Measurements from ENCODE around the gene TXNDC17.

TXNDC17 gene

GRCh38 chr17:6636616-6637457 is 4.0 kb upstream of the TXNDC17 start:
- in situ Hi-C loops (cut with MboI; ENCODE audit: low sequenced_read_pairs) = no loop called here

DNA sequence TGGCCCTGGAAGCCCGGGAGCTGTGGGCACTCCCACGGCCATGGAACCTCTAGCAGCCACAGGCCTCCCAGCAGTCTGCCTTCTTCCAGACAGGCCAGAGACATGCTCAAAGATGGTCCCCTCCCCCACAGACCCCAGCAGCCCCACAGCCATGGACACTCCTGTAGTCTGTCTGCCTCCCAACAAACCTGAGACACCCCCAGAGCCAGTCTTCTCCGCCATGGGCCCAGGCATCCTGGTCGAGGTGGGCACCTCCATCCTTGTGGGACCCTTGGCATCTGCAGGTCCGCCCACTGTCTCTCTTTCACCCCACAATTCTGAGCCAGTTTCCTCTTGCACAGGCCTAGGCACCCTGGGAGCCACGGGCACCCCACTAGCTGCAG is 3.4 kb upstream of the TXNDC17 start:
- in situ Hi-C loops (cut with MboI; ENCODE audit: low sequenced_read_pairs) = no loop called here

DNA sequence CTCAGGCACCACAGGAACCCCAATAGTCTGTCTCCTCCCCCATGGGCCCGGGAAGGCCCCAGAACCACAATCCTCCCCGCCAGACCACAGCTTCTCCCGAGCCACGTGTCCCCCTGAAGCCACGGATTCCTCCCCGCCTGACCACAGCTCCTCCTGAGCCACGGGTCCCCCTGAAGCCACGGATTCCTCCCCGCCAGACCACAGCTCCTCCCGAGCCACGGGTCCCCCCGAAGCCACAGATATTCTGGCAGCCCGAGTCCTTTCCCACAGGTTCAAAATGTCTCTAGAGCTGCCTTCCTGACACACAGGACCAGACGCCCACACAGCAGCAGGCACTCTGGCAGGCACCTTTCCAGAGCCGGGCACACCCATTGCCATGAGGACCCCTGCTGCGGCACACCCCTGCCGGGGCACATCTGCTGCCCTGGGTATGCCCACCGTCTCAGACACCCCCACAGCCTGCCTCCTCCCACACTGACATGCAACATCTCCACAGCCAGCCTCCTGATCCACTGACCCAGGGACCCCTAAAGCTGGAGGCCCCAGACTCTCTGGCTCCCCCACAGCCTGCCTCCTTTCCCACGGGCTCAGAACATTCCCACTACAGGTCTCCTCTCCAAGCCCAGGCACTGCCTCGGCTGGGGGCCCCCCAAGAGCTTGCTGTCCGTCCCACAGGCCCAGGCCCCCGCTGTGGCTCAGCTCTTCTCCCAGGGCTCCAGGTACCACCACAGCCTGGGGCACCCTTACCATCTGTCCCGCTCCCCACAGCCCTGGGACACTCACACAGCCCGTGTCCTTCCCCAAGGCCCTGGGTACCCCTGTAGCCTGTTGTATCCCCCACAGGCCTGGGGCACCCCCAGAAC is 2.6 kb upstream of the TXNDC17 start:
- in situ Hi-C loops (cut with MboI; ENCODE audit: low sequenced_read_pairs) = no loop called here

- in situ Hi-C loops (cut with MboI; ENCODE audit: low sequenced_read_pairs) = no loop called here
These were observed 1.8 kb upstream of the TXNDC17 start for GRCh38 chr17:6639014-6639585.

GRCh38 chr17:6639586-6640535 is 999 bp upstream of the TXNDC17 start:
- in situ Hi-C loops (cut with MboI; ENCODE audit: low sequenced_read_pairs) = no loop called here

GRCh38 chr17:6641247-6641863 is 495 bp downstream of the TXNDC17 start:
- in situ Hi-C loops (cut with MboI; ENCODE audit: low sequenced_read_pairs) = no loop called here

- in situ Hi-C loops (cut with MboI; ENCODE audit: low sequenced_read_pairs) = no loop called here
These were observed 1.7 kb downstream of the TXNDC17 start for GRCh38 chr17:6642592-6642991.

GRCh38 chr17:6643451-6644125 is 2.7 kb downstream of the TXNDC17 start:
- in situ Hi-C loops (cut with MboI; ENCODE audit: low sequenced_read_pairs) = no loop called here

- in situ Hi-C loops (cut with MboI; ENCODE audit: low sequenced_read_pairs) = no loop called here
These were observed 7.3 kb downstream of the TXNDC17 start for GRCh38 chr17:6648181-6648580.

GRCh38 chr17:6651354-6651918 is 10.6 kb downstream of the TXNDC17 start, which contains the start of the genes C17orf100 and MED31:
TSS of gene C17orf100 (plus strand) at chr17:6651762. CDS start at chr17:6651914, 152 bp downstream.
TSS of gene MED31 (minus strand) at chr17:6651605. CDS start at chr17:6651528, 77 bp downstream.
- in situ Hi-C loops (cut with MboI; ENCODE audit: low sequenced_read_pairs) = loop anchor here (25.0 kb wide), 1 partner anchor 361 kb away; the partner anchor contains the start of genes BCL6B and RNASEK

DNA sequence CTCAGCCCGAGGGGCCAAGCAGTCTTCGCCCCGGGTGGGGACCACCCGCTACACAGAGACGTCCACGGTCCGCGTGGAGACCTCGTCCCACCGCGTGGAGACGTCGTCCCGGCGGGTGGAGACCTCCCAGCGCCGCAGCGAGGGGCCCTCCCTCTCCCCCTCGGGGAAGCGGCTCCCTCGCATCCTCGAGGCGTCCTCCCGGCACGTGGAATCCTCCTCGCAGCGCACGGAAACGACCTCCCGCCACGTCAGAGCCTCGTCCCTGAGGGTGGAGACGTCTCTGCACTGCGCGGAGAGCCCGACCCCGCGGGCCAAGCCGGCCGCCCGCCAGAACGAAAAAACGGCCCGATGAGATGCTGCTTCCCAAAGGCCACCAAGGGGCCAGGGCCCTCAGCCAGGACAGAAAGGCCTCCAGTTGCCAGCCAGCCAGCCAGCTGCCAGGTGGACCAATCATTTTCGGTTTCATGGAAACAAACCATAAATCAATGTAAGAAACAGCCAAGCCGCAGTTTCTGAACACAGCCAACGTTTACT is 11.1 kb downstream of the TXNDC17 start:
- in situ Hi-C loops (cut with MboI; ENCODE audit: low sequenced_read_pairs) = loop anchor here (25.0 kb wide), 1 partner anchor 360 kb away; the partner anchor contains the start of genes BCL6B and RNASEK

GRCh38 chr17:6654841-6655731 is 14.2 kb downstream of the TXNDC17 start:
- in situ Hi-C loops (cut with MboI; ENCODE audit: low sequenced_read_pairs) = loop anchor here (25.0 kb wide), 1 partner anchor 357 kb away; the partner anchor contains the start of genes BCL6B and RNASEK

GRCh38 chr17:6655732-6656361 is 15.0 kb downstream of the TXNDC17 start:
- in situ Hi-C loops (cut with MboI; ENCODE audit: low sequenced_read_pairs) = loop anchor here (25.0 kb wide), 1 partner anchor 356 kb away; the partner anchor contains the start of genes BCL6B and RNASEK

DNA sequence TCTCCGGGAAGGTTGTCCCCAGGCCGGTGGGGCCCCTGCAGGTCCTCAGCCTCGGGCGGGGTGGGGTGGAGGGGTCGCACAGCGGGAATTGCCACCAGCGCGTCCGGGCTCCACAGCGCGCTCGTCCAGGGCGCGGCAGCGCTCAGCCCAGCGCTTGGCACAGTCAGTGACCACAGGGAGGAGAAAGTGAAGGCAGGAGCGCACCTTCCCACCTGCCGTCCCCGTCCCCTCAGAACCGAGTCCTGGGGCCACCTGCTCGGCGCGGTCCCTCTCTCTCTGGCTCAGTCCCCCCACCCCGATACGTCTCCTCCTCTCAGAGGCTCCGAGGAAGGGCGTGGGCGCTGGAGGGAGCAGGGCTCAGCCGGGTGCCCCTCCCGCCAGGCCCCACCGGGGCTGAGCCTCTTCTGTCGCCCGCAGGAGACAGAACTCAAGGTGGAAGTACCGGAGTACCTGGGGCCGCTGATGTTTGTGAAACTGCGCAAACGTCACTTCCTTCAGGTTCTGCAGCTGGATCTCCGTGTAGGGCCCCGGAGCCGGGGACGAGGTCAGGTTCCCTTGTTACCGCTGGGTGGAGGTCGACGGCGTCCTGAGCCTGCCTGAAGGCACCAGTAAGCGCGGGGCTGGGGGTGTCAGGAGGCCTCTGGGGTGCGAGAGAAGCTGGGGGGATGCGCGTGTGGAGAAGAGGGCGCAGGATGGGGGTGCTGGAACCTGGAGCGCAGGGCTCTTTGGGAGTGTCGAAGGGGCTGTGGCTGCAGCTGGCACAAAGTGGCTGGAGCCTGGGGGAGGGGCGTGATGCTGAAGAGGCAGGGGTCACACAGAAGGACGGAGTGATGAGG is 16.2 kb downstream of the TXNDC17 start:
- in situ Hi-C loops (cut with MboI; ENCODE audit: low sequenced_read_pairs) = loop anchor here (25.0 kb wide), 1 partner anchor 355 kb away; the partner anchor contains the start of genes BCL6B and RNASEK

DNA sequence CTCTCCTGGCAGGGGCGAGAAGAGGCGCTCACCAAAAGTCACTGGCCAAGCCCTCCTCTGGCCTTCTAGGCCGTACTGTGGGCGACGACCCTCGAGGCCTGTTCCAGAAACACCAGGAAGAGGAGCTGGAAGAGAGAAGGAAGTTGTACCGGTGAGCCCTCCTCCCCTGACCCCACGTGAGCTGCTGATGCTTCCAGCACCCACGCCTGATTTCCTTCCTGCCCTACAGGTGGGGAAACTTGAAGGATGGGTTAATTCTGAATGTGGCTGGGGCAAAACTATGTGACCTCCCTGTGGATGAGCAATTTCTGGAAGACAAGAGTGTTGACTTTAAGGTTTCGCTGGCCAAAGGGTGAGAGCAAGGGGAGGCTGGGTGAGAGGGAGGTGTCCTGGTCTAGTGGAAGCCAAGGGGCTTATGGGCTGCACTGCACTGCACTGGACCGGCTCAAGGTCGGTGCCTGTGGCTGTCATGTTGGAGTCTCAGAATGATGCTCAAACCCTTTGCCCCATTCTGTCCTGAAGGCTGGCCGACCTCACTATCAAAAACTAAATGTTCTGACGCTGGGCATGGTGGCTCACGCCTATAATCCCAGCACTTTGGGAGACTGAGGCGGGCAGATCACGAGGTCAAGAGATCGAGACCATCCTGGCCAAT is 16.9 kb downstream of the TXNDC17 start:
- in situ Hi-C loops (cut with MboI; ENCODE audit: low sequenced_read_pairs) = loop anchor here (25.0 kb wide), 1 partner anchor 355 kb away; the partner anchor contains the start of genes BCL6B and RNASEK

Measured in HL-60/S4 treated with phorbol 12-myristate 13-acetate at 8.2 ng/mL for 4 days and 3 days (cell line).